Measurements from ENCODE around the gene COLEC12. TPM values are rescaled to one million over a fixed set of nuclear protein-coding genes. Genes with fewer than 3 reads are reported as not detected.

The COLEC12 gene
- polyA plus RNA-seq, 5 donors: 96.7 to 119 (median 107) TPM

DNA sequence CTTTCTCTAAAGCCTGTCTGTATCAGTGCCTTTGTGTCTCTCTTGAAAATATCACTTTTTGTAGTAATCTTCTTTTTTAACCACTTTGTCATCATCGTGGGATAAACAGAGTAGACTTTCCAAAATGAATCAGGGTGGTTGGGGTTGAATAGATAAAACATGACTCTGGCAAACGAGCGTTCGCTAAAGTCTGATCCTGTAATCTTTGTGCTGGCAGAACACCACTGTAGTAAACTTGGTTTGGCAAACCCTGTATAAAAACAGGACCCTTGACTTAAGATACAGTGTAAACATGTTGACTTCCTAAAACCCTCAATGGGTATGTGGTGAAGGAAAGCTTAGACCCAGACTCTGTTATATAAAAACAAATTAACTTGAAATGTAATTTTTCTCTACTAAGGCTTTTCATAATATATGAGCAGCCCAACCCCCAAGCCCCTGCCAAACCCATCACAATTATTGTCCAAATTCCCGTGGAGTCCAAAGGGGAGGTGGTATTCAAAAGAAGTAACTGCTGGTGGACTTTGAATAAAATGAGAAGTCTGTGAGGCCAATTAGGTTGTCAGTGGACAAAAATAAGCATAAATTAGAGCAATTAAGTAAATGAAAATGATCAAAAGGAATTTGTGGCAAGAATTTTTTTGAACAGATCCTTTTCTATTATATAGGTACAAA is 52.2 kb downstream of the COLEC12 start:
- DNase-seq: no peak

DNA sequence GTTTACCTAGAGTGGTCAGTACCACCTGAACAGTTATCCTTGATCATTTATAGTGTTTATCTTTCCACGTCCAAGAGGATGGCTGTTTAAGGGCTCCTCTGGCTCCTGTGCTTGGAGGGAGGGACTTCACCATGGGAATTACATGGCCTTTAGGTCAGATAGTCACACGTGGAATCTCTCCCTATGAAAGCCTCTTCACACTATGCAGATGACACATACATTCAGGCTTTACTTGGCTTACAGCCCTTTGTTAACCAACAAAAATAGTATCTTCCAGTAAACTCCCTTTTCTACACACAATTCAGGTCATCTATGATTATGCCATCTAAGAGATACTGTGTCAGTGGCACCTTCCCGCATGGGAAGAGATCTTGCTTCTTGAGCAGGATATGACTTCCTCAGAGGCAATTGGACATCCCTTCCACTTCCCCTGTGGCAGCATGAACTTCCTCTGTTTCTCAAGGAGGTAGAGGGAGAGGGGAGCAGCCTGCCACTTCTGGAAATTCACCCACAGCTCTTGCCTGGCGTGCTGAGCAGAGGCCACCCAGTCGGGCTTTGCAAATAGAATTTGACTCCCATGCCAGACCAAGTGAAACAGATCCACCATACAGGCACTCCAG is 53.5 kb downstream of the COLEC12 start:
- DNase-seq: no peak

DNA sequence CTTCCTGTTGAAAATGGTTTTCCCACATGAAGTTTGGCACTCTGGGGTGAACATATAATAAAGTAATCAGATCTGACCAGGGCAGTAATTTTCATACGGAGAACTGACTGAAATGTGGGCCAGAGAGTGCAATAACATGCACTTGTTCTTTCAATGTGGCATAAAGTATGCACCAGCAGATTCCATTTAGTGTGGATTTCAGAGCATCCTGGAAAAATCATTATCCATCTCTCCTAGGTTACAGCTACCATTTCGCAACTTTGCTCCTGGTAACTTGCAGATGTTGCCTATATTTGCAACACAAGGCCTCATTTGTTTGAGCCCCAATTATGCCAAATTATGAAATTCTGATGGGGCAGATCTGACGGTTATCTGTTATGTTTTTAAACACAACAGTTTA is 55.4 kb downstream of the COLEC12 start:
- no peak for DNase-seq

DNA sequence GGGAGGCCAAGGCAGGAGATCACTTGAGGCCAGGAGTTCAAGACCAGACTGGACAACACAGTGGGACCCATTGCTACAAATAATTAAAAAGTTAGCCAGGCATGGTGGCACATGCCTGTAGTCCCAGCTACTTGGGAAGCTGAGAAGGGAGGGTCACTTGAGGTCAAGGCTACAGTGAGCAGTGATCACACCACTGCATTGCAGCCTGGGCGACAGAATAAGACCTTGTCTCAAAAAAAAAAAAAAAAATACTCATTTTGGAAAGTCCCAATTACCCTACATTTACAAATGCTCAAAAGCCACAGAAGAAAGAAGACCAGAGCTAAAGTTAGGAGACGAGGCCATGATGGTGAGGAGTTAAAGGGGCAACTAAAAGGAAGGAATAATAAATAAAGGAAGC is 61.9 kb downstream of the COLEC12 start:
- DNase-seq: no peak

DNA sequence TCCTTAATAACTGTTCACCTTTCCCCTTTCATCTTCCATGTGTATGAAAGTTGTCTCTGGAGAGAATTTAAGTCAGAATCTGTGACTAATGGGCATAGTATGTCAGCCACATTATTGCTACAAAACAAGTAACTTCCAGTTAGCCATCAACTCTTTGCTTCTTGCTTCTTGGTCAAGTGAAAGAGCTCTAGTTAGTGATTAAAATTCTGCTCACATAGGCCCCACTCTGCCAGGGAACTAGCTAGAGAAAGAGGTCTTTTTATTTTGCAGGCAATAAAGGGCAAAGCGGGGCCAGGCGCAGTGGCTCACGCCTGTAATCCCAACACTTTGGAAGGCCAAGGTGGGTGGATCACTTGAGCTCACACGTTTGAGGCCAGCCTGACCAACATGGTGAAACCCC is 64.6 kb downstream of the COLEC12 start:
- no peak for DNase-seq

DNA sequence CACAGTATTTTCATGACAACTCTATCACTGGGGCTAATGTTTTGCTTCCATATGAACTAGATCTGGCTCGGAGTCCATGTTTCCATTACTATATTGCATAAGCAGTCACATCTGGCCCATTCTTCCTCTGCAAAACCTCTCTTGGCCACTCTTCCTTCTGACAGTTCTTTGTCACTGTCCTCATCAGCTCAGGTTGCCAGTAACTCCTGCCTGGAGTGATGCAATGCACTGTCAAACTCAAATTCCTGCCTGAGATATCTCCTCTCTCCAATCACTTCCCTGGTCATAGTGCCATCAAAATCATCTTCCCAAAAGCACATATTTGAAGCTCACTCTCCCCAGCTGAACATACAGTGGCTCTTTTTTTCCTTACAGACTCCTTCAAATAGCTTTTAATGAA is 66.1 kb downstream of the COLEC12 start:
- DNase-seq: peak; percentile 73 to 75

DNA sequence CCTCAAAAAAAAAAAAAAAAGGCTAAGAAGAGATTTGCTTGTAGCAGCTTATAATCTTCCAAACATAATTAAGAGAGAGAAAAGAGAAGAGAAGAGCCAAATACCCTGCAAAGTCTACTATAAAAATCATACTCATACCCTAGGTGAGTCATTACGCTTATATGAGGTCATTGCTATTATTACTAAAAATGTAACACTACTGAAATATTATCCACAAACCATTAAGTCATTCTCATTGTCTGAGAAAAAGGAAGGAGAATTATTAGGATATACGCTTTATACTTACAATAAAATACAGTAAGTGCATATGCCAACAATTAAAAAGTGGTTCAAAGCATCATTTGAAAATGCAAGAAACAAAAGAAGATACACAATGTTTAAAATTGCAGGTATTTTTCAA is 66.5 kb downstream of the COLEC12 start:
- DNase-seq: no peak

DNA sequence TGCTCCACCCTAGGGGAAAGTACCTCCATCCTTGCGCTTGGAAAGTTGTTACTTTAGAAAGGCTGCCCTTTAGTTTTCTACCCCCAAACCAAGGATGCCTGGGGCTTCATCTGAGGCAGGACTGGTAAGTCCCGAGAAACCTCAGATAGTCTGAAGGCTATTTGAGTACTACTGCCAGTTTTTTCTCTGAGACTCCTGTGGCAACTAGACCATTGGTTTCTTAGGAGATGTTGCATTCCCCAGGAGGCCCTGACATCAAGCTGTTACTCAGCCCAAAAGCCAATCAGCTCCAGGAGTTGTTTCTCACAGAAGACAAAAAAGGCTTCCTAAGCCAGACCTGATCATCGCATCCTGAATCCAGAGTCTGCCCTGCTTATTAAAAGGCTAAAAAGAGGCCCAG is 67.2 kb downstream of the COLEC12 start:
- DNase-seq: no peak

DNA sequence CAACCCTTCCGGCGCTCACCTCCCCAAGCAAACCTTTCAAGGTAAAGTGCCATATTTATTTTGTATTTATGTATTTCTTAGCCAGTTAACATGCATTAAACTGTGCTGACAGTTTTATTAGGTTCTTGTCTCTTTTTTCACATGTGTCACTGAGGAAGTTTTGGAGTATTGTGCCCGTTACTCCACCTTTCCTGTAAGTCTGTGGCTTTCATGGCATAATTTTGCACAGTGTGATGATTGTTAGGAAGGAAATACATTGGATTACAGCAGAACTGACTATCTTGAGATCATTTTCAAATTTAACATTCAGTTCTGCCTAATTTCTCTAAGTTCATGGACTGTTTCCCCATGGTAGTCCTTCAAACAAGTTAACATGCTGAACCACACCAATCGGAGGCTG is 67.7 kb downstream of the COLEC12 start:
- DNase-seq: no peak

DNA sequence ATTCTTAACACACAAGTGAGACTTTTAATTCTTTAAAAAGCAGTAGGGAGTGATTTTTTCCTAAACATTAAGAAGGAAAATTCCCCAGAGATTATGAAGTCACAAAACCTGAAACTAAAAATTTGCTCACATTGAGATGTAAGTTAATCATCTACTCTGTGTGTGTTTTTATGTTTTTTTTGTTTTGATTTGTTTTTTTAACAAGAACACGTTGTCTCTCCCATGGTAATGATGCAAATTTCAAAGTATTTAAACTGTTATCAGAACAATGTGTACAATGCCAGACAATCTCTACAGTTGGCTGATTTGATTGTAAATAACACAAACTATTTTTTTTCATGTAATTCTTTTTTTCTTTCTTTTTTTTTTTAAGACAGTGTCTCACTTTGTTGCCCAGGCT is 71.5 kb downstream of the COLEC12 start:
- no peak for DNase-seq

DNA sequence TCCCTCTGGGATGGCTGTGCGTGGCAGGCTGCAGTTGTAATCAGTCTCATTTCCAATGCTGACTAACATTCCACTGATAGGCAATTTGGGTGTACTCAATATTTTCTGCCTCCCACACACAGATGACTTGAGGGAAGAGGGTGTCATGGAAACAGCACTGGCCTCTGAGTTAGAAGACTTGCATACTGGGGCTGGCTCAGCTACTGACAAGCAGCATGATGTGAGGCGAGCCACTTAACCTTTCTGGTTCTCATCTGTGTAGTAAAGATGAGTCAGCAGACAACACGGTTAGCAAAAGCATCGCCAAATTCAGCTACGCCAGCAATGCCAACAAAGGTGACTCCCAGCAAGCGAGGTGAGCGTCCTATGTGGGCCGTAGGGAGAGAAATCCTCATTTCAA is 73.5 kb downstream of the COLEC12 start:
- no peak for DNase-seq

DNA sequence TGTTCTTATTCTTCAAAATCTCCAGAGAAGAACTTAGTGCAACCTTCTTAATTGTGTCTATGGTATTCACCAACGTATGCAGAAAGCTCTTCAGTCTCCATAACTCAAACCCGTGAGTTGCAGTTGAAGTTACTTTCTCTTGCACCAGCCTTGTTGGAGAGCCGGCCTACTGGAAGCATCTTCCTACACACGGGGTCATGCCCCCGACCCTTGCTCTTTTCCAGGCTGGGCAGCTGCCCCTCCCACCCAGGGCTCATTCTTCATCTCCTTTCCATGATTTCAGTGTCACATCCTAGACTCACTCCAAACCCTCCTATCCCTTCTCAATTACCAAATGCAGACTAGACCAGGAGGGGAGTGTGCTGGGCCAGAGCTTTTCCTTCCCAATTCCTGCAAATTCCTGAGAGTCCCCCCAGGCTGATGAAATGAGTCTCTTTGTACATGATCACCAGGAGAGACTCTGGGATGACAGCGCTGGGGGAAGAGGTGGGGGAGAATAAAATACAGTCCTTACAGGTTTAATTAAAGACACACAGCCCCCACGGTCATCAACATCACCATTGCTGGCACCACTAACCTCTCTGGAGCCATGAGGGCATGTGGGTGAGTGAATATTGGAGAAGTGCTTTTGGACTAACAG is 75.3 kb downstream of the COLEC12 start:
- no peak for DNase-seq

DNA sequence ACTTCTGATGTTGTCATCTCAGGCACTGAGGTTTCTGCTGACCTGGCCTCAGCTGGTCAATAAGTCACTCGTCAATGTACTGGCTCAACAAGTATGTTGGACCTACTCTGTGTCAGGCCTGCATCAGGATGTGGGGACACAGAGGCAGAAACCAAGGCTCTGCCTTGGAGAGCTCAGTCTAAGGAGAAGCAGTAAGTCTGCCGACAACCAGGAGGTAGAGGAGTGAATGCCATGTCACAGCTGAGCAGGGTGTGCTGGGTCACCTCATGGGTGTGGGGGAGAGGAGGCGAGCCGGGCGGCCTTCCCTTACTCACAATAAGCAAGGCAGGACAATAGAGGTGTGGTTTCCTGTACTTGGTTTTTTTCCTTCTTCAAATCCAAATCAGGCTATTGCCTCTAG is 75.8 kb downstream of the COLEC12 start:
- no peak for DNase-seq

DNA sequence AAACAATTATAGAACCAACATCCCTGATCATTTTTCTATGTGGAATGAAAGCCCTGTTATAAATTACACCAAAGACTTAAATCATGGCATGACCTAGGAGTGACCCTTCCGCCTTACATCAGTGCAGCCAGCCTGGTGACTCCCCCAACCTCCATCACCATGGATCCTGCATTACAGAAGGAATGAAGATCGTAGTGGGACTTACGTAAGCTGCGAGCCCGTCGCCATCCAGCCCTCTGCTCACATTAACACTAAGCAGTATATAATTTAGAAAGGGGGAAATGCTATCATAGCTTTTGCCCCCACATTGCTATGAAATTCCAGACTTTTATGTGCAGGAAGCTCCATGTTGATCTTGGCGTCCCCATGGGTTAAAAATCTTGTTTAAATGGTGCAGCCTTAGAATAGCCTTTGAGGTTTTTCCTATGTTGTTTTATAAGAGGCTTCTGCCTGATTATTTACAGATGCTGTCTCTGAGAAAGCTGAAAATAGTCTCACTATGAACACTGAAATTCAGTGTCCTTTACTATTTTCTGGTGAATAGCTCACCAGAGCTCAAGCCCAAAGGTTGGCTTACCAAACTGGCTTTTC is 76.3 kb downstream of the COLEC12 start:
- DNase-seq: no peak

DNA sequence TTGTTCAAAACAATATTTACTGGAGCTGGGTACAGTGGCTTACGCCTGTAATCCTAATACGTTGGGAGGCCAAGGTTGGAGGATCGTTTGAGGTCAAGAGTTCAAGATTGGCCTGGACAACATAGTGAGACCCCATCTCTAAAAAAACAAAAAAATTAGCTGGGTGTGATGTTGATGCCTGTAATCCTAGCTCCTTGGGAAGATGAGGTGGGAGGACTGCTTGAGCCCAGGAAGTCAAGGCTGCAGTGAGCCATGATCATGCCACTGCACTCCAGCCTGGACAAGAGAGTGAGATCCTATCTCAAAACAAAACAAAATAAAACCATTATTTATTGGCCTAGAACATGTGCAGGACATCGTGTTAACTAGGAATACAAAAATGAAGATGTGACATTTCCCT is 77.5 kb downstream of the COLEC12 start:
- DNase-seq: no peak

DNA sequence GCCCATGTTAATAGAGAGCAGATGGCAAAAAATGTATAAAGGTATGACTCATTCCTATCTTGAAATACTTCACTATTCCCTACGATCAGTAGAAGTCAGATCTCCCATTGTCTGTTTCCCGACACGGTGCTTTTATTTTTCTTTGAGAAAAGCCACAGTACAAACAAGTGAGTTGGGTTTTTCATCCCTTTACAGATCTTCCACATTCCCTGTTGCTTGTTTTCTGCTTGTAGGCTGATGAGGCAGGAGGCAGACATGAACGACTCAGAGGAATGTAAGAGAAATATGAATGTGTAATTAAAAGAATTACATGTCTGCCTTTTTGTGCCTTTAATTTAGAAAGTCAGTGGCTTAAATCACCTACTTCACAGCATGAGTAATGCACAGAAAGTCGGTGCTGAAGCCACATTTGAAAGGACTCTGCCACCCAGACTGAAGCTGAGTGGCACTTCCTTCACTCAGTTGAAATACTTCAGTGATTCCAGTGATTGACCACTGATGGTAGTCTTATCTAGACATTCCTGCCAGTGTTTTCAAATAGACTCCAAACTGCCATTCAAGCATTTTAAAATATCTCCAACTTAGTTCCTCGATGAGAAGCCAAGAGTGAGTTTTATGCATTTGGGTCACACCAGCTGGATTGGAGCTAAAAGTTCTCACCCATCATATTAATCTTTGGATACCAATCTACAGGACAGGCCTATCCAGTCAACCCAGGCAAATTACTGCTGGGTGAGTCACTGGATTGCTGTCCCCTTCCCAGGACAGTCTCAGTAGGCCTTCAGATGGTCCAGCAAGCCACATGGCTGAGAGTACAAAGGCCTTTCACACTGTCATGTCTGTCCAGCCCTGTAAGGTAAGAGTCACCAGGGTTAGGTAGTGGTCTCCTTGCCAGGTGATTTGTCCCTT is 79.0 kb downstream of the COLEC12 start:
- no peak for DNase-seq

DNA sequence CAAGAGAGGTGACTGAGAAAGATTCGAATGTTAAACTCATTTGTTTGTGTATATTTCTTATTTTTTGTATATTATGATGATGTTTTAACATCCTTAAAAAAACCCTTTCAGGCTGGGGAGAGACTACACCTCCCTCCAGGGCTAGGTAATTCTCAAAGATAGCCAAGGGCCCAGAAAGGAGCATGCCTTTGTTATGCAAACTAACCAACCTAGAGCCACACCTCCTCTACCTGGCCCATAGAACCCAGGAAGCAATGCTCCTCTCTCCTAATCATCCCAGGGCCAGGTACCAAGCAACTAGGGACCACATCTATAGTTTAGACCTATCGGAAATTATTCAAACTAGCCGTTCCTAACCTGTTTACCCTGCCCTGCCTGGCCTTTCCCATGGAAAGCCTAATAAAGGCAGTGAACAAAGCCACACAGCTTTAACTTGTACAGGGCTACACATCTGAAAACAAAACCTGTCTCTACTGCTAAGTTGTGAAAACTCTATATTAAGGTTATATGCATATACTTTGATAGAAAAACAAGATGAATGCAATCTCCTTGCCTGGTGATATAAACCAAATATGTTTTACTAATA is 79.7 kb downstream of the COLEC12 start:
- DNase-seq: no peak

DNA sequence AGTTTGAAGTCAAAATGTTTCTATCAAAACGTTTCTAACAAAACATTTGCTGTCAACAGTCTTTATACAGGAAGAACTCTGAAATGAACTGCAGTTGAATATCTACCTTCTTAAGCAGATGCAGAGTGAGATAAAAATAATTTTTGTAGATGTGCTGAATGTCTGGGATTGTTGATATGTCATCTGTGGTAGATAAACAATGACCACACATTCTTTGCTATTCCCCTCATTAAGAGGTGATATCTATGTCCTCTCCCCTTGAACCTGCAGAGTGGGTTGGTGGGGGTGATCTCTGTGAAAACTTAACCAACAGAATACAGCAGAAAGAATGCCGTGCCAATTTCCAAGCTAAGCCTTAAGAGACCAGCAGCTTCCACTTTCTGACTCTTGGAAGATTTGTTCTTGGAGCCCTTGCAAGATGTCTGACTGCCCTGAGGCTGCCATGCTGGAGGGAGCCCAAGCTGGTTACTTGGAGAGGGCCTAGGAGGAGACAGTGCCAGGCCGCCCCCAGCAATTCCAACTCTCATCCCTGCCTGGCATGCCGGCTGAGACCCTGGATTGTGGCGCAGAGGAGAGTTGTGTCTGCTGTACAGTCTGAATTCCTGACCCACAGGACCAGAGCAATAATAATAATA is 80.8 kb downstream of the COLEC12 start:
- DNase-seq: no peak

DNA sequence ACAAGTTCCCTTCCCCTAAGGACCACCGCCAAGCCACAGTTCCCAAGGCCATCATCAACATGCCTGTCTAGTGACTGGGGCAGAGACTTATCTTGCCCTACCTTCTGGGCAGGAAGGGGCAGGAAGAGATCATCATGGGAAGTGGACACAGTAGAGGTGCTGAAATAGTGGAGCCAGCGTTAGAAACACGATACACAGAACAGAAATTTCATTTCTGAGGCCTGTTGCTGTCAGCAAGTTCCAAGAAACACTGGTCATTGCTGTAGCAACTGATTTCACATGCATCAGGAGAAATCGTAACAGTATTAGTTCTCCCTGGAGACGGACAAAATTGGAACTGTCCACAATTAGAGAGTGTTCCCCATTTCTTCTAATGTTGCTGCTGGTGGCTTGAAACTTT is 83.0 kb downstream of the COLEC12 start:
- no peak for DNase-seq

DNA sequence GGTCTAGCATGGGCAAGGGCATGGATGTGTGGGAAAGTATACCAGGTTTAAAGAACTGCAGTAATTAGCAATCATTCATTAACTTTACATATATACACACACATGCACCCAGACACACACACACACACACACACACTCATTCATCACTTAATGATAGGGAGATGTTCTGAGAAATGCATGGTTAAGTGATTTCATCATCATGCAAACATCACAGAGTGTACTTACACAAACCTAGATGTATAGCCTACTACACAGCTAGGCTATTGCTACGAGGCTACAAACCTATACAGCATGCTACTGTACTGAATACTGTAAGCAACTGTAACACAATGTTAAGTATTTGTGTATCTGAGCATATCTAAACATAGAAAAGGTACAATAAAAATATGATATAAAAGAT is 83.6 kb downstream of the COLEC12 start:
- DNase-seq: no peak

All from right lung (tissue), 5 donors.